GM12801 (cell line): ENCODE measurements around the gene UFSP2.

Experiments
- CTCF ChIP-seq: IDR thresholded peaks from one replicate; pipeline ENCODE4 v1.5.1; 2011; ENCODE audit warnings: control low read depth; ENCODE audit not compliant: insufficient read length; ENCODE audit errors: extremely low read depth

The UFSP2 gene

GRCh38 chr4:185371702-185372101, 54.1 kb downstream of the UFSP2 start:
- no peak for TF ChIP-seq CTCF

GRCh38 chr4:185370268-185370949, 55.4 kb downstream of the UFSP2 start:
- TF ChIP-seq CTCF = no peak

- no peak for TF ChIP-seq CTCF
Measured at GRCh38 chr4:185369731-185370130, 56.0 kb downstream of the UFSP2 start.

GRCh38 chr4:185364886-185365285, 60.9 kb downstream of the UFSP2 start:
- TF ChIP-seq CTCF = no peak

GRCh38 chr4:185363251-185363650, 62.5 kb downstream of the UFSP2 start:
- no peak for TF ChIP-seq CTCF

GRCh38 chr4:185361872-185362271, 63.9 kb downstream of the UFSP2 start:
- TF ChIP-seq CTCF = no peak

- no peak for TF ChIP-seq CTCF
Measured at GRCh38 chr4:185359767-185360446, 65.9 kb downstream of the UFSP2 start.
